Ovary (tissue), 3 donors: ENCODE measurements around the gene CYREN.

Experiments
- EP300 ChIP-seq: sonication (generic); formaldehyde crosslinking; IDR thresholded peaks from one replicate; pipeline ENCODE4 v1.6.1; 2017; ENCODE audit warnings: antibody characterized with exemption
- POLR2A ChIP-seq: fragments of 450-650 bp; IDR thresholded peaks from one replicate; pipeline ENCODE4 v1.6.1; 2017; ENCODE audit warnings: antibody characterized with exemption, mild to moderate bottlenecking, moderate library complexity
- TF ChIP-seq, protein P1 (sequence below), 3 donors: fragments of 450-650 bp in 2 of 3; fragments of 200-600 bp in 1 of 3; IDR thresholded peaks; one replicate each; pipeline versions ENCODE4 v1.5.1 to v1.8.0; 2016 to 2022; ENCODE audit warnings: antibody characterized with exemption in 3 of 3, mild to moderate bottlenecking in 1 of 3
- donor health status: DM: no; HTN: no; CAD: no.

DNA sequence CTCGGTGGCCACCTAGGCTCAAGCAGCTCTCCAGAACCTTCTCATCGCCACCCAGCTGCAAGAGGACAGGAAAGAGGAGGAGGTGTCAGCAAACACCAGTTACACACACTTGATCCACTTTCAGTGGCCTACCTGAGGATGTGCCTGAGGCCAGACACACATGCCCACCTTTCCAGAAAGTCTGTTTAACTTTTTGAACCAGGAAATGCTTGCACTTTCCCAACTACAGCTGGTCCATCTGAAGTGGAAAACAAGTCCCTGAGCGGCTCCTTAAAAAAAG is 15.7 kb upstream of the CYREN start:
- TF ChIP-seq, protein P1, sequence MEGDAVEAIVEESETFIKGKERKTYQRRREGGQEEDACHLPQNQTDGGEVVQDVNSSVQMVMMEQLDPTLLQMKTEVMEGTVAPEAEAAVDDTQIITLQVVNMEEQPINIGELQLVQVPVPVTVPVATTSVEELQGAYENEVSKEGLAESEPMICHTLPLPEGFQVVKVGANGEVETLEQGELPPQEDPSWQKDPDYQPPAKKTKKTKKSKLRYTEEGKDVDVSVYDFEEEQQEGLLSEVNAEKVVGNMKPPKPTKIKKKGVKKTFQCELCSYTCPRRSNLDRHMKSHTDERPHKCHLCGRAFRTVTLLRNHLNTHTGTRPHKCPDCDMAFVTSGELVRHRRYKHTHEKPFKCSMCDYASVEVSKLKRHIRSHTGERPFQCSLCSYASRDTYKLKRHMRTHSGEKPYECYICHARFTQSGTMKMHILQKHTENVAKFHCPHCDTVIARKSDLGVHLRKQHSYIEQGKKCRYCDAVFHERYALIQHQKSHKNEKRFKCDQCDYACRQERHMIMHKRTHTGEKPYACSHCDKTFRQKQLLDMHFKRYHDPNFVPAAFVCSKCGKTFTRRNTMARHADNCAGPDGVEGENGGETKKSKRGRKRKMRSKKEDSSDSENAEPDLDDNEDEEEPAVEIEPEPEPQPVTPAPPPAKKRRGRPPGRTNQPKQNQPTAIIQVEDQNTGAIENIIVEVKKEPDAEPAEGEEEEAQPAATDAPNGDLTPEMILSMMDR (IDR thresholded peaks at IDR 0.05), result no peak
- no peak for TF ChIP-seq POLR2A
- TF ChIP-seq EP300, result no peak
